GM18951 (cell line): ENCODE results near the gene EPB41L2.

Experiments used
- POLR2A ChIP-seq: IDR thresholded peaks from 4 replicates; pipeline ENCODE4 v1.6.1; 2011; ENCODE audit warnings: mild to moderate bottlenecking; ENCODE audit not compliant: insufficient read length, insufficient read depth; ENCODE audit errors: extremely low read depth
- in situ Hi-C: fragments of 300-500 bp; cut with MboI; formaldehyde crosslinking; loops from one replicate; pipeline ENCODE4 v1.12.0; 2022; ENCODE audit warnings: low sequenced_read_pairs, mixed read lengths, inconsistent platforms; ENCODE audit not compliant: unreplicated experiment

The EPB41L2 gene

GRCh38 chr6:130865793-130866192, 197.3 kb downstream of the EPB41L2 start:
- no peak for TF ChIP-seq POLR2A
- in situ Hi-C loops, result no loop called here

- TF ChIP-seq POLR2A, result no peak
- in situ Hi-C loops, result no loop called here
Observed at GRCh38 chr6:130864344-130864743, 198.7 kb downstream of the EPB41L2 start.

GRCh38 chr6:130863415-130864230, 199.4 kb downstream of the EPB41L2 start:
- in situ Hi-C loops, result no loop called here
- TF ChIP-seq POLR2A, result no peak

- no peak for TF ChIP-seq POLR2A
- in situ Hi-C loops, result no loop called here
Observed at GRCh38 chr6:130862370-130862769, 200.7 kb downstream of the EPB41L2 start.

GRCh38 chr6:130859161-130859867, 203.7 kb downstream of the EPB41L2 start:
- in situ Hi-C loops, result no loop called here
- TF ChIP-seq POLR2A, result no peak

- in situ Hi-C loops, result no loop called here
- TF ChIP-seq POLR2A, result no peak
Observed at GRCh38 chr6:130858498-130859160, 204.4 kb downstream of the EPB41L2 start.

GRCh38 chr6:130858054-130858453, 205.0 kb downstream of the EPB41L2 start:
- no peak for TF ChIP-seq POLR2A
- in situ Hi-C loops, result no loop called here

- in situ Hi-C loops, result no loop called here
- no peak for TF ChIP-seq POLR2A
Observed at GRCh38 chr6:130853555-130854183, 209.4 kb downstream of the EPB41L2 start.

GRCh38 chr6:130852844-130853554, 210.0 kb downstream of the EPB41L2 start:
- in situ Hi-C loops, result no loop called here
- no peak for TF ChIP-seq POLR2A

GRCh38 chr6:130851026-130851425, 212.0 kb downstream of the EPB41L2 start:
- in situ Hi-C loops, result no loop called here
- no peak for TF ChIP-seq POLR2A

GRCh38 chr6:130849594-130849993, 213.5 kb downstream of the EPB41L2 start:
- in situ Hi-C loops, result no loop called here
- TF ChIP-seq POLR2A, result no peak

GRCh38 chr6:130848945-130849344, 214.1 kb downstream of the EPB41L2 start:
- in situ Hi-C loops, result no loop called here
- TF ChIP-seq POLR2A, result no peak
